Inferior parietal cortex (tissue), 1 donor: ENCODE measurements around the gene LMO7.
A peak's percentile ranks its signal among the peaks of the same experiment; 100 is the strongest.
"Not testable (repeated sequence)": the region's sequence is repeated elsewhere in the genome, so short reads cannot be mapped to it uniquely, and the experiment has no call there.

Source experiments
- DNase-seq: peaks from one replicate; pipeline ENCODE4 v3.0.0-alpha.2; 2016; ENCODE audit errors: extremely low spot score

The LMO7 gene

GRCh38 chr13:75647126-75647784 is 11.1 kb downstream of the LMO7 start:
- DNase-seq: no peak

GRCh38 chr13:75648446-75648845 is 12.3 kb downstream of the LMO7 start:
- DNase-seq: no peak

DNA sequence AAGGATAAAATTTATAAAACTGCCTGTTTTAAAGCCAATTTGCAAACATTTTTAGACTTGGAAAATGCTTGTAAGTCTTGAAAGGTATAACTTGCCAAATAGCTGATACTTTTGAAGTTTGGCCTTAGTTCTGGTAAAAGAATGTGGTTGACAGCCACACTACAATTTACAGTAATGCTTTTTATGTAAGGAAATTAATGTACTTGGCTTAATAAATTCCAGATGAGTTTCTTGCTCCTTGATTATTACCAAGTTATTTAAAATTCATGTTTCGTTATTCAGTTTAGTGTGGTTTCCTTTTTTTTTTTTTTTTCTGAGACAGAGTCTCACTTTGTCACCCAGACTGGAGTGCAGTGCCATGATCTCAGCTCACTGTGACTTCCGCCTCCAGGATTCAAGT is 14.9 kb downstream of the LMO7 start:
- no peak for DNase-seq

- DNase-seq: no peak
Observed at GRCh38 chr13:75652726-75653125, 16.6 kb downstream of the LMO7 start.

DNA sequence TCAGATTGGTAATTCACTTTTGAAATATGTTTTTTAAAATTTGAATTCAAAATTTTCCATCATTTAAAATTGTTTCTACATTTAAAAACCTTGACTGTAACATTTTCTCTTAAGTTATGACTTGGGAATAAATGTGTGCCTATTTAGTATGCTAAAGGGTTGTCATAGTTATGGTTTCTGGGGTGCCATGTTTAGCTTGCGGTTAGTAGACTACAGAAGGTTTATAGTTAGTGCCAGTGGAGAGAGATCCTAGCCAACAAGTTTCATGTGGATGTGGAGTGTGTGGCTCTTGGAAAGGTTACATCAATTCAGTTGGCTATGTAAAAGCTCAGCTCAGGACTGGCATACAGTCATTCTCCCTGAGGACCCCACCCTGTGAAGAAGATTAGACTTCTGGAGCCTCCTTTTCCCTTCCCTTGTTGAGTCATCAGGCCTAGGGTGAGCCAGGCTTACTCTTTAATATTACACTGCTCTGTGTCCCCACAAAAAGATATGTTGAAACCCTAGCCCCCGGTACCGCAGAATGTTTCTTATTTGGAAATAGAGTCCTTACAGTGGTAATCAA is 20.4 kb downstream of the LMO7 start:
- DNase-seq: no peak

DNA sequence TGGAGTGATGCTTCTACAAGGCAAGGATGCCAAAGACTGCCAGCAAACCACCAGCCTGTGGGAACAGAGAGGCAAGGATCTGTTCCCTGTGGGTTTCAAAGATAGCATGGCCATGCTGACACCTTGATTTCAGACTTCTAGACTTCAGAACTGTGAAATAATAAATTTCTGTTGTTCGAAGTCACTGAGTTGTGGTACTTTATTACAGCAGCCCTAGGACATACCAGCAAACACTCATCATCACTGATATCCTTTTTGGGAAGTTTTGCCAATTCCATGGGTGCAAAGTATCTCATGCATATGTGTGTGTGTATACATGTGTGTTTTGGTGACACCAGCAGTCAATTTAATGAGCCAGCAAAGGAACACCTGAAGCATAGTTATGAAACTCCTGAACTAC is 21.0 kb downstream of the LMO7 start:
- DNase-seq: no peak

GRCh38 chr13:75660694-75661093 is 24.6 kb downstream of the LMO7 start:
- no peak for DNase-seq

DNA sequence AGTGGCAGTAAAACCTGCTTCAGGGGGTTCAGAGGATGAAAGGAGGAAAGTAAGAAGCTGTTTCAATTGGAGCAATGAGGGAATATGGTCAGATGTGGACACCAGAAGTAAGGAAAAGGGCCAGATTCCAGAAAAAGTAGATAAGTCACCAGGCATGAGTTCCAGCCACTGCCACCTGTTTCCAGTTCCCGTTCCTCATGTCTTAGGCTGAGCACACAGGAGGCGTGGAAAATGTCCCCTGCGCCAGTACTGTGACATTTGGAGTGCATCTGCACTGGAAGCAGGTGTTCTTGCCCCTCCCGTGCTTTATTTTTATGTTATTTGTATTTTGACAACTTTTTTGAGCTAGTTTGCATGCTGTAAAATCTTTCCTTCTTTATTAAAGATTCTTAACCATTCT is 25.3 kb downstream of the LMO7 start:
- DNase-seq: no peak

DNA sequence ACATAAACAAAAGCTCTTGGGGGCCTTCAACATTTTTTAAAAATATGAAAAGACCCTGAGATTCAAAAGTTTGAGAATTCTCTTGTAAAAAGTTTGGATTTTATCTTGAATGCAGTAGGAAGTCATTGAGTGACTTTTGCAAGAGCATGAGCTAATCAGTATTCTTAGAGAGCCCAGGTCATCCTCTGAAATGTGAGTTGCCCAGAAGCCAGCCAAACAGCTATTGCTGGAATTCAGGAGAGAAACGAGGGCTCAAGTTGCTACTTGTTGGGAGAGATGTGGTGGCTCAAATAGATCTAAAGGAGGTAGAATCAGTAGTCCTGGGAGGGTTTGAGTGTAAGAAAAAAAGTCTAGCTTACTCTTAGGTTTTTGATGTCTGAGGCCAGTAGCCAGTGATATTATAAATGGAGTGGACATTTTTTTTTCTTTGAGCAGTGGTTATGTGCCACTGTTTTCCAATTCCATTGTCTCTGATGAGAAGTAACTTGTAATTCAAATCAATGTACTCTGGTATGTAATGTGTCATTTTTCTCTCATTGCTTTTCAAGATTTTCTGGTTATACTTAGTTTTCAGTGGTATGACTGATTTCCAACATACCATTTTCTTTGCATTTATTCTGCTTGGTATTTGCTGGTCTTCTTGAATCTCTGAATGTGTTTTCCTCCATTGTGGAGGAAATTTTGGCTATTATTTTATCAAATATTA is 30.7 kb downstream of the LMO7 start:
- DNase-seq: no peak

- no peak for DNase-seq
Observed at GRCh38 chr13:75669706-75670105, 33.6 kb downstream of the LMO7 start.

- no peak for DNase-seq
Observed at GRCh38 chr13:75670496-75670895, 34.4 kb downstream of the LMO7 start.

GRCh38 chr13:75675421-75675820 is 39.3 kb downstream of the LMO7 start:
- DNase-seq: no peak

DNA sequence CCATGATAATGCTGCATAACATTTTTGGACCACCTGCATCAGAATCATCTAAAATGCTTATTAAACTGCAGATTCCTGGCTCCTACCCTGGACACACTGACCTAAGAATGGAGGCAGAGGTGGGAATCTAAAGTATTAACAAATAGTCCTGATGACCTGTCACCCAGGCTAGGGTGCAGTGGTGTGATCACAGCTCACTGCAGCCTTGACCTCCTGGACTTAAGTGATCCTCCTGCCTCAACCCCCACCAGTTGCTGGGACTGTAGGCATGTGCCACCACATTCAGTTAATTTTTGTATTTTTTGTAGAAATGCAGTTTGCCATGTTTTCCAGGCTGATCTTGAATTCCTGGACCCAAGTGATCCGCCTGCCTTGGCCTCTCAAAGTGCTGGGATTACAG is 43.3 kb downstream of the LMO7 start:
- DNase-seq: no peak

GRCh38 chr13:75680251-75680650 is 44.1 kb downstream of the LMO7 start:
- not testable (repeated sequence) for DNase-seq

- DNase-seq: no peak
Observed at GRCh38 chr13:75682326-75682725, 46.2 kb downstream of the LMO7 start.

GRCh38 chr13:75685239-75685697 is 49.1 kb downstream of the LMO7 start:
- no peak for DNase-seq

DNA sequence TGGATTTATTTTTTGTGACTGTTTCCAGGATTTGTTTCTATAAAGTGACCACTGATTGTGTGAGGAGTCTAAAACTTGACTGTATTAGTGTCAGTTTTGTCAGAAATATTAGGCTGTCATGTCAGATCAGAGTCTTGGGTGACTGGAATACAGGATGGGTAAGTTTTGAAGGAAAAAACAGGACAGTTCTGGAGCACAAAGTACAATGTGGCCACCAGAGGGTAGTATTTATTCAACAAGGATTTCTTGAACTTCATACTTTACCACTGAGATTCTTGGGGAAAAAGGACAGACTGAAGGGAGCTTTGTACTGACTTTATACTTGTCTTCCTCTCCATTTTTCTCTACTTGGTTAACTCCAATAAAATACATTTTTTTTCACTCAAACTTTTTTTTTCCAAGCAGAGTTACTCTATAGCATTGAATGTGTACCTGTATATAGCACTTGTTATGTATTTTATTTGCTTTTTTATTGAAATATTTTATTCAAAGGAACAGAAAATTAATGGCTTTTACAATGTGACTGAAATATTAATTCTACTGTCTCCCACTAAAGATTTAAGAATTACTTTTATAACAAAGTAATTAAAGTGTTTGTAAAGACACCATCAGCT is 51.1 kb downstream of the LMO7 start:
- peak; percentile 52 for DNase-seq

- DNase-seq: no peak
Observed at GRCh38 chr13:75689686-75690085, 53.6 kb downstream of the LMO7 start.

DNA sequence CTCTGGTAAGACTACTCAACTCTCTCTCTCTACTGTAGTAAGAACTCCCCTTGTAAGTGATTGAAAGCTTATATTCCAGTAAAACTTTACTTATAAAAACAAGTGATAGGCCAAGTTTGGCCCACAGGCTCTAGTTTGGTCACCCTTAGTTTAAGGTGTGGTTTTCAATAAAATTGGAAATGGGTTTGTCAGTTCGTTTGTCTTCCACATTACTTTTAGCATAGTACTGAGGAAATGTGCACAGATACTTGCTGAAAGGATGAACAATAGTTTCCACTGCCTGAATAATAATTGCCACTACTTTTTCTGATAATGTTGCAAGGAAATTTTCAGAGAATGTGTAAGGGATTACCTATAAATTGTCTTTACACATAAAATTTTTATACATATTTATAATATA is 54.5 kb downstream of the LMO7 start:
- no peak for DNase-seq

GRCh38 chr13:75691183-75691582 is 55.1 kb downstream of the LMO7 start:
- no peak for DNase-seq

GRCh38 chr13:75693227-75693626 is 57.1 kb downstream of the LMO7 start:
- DNase-seq: no peak

DNA sequence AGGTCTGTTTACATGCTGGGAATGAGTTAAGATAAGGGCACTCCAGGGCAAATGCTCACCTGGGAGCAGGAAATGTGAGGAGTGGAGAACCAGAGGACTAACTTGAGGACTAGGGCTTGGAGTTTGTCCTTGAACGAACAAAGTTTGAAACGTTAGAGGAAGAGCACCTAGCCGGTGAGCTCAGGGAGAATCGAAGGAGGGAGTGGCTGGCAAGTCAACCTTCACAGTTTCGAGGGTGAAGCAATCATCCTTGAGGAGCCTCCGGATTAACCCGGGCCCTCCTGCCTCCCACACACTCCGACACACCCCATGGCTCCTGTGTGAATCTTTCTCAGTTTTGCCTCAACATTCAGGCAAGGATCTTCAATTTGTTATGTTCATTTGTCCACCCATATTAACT is 58.6 kb downstream of the LMO7 start:
- DNase-seq: no peak

GRCh38 chr13:75695908-75696307 is 59.8 kb downstream of the LMO7 start:
- DNase-seq: peak; percentile 96
